ENCODE results near the gene TFF3.

TFF3 gene

GRCh38 chr21:42346441-42346840, 31.2 kb upstream of the TFF3 start:
- Histone ChIP-seq H4K20me1 (ENCODE audit: insufficient read depth, low read length, poor library complexity, severe bottlenecking) (no peaks in the 10 kb centered on the region), H3K4me1 (ENCODE audit: insufficient read depth, low read length, poor library complexity, severe bottlenecking) (no peaks in the 10 kb centered on the region), H2AFZ (ENCODE audit: low read length) (no peak overlapping the region), H3K9me2 (replicated peaks; ENCODE audit: low read depth, low read length) (no peaks in the 10 kb centered on the region), H3K79me2 (ENCODE audit: insufficient read depth, low read length) (no peaks in the 10 kb centered on the region), H3K4me2 (ENCODE audit: low read depth, low read length, poor library complexity, severe bottlenecking) (no peak overlapping the region), H3K9ac (ENCODE audit: low read depth, low read length, poor library complexity, severe bottlenecking) (no peak overlapping the region), H3K4me3 (ENCODE audit: low read length, poor library complexity, severe bottlenecking) (no peak overlapping the region), H3F3A (ENCODE audit: low read depth) (no peaks in the 10 kb centered on the region), H3K27me3 (ENCODE audit: insufficient read depth, low read length, poor library complexity, severe bottlenecking) (no peaks in the 10 kb centered on the region), H3K9me3 (ENCODE audit: insufficient read depth, low read depth, low read length) (no peaks in the 10 kb centered on the region), H3K36me3 (ENCODE audit: insufficient read depth, low read length) (no peaks in the 10 kb centered on the region)
- no peak for TF ChIP-seq CTCF (conservative IDR thresholded peaks at IDR 0.05; ENCODE audit: low read length)
- TF ChIP-seq EZH2phosphoT487 (IDR thresholded peaks at IDR 0.05; ENCODE audit: borderline replicate concordance) = no peak

GRCh38 chr21:42344631-42345030, 29.4 kb upstream of the TFF3 start:
- no peaks in the 10 kb centered on the region for H3K36me3 ChIP-seq (ENCODE audit: insufficient read depth, low read length)
- H3K9ac ChIP-seq (ENCODE audit: low read depth, low read length, poor library complexity, severe bottlenecking) = no peak overlapping the region
- H2AFZ ChIP-seq (ENCODE audit: low read length) = no peak overlapping the region
- no peaks in the 10 kb centered on the region for H4K20me1 ChIP-seq (ENCODE audit: insufficient read depth, low read length, poor library complexity, severe bottlenecking)
- peaks cover 7% of the 10 kb centered on the region for H3K4me1 ChIP-seq (ENCODE audit: insufficient read depth, low read length, poor library complexity, severe bottlenecking)
- H3K4me2 ChIP-seq (ENCODE audit: low read depth, low read length, poor library complexity, severe bottlenecking) = no peak overlapping the region
- H3K79me2 ChIP-seq (ENCODE audit: insufficient read depth, low read length) = no peaks in the 10 kb centered on the region
- no peaks in the 10 kb centered on the region for H3K9me3 ChIP-seq (ENCODE audit: insufficient read depth, low read depth, low read length)
- no peak for TF ChIP-seq CTCF (conservative IDR thresholded peaks at IDR 0.05; ENCODE audit: low read length)
- TF ChIP-seq EZH2phosphoT487 (IDR thresholded peaks at IDR 0.05; ENCODE audit: borderline replicate concordance) = no peak
- no peaks in the 10 kb centered on the region for H3K9me2 ChIP-seq (replicated peaks; ENCODE audit: low read depth, low read length)
- H3K4me3 ChIP-seq (ENCODE audit: low read length, poor library complexity, severe bottlenecking) = no peak overlapping the region
- H3F3A ChIP-seq (ENCODE audit: low read depth) = no peaks in the 10 kb centered on the region
- H3K27me3 ChIP-seq (ENCODE audit: insufficient read depth, low read length, poor library complexity, severe bottlenecking) = no peaks in the 10 kb centered on the region

- no peaks in the 10 kb centered on the region for H4K20me1 ChIP-seq (ENCODE audit: insufficient read depth, low read length, poor library complexity, severe bottlenecking)
- H3K27me3 ChIP-seq (ENCODE audit: insufficient read depth, low read length, poor library complexity, severe bottlenecking) = no peaks in the 10 kb centered on the region
- H3K79me2 ChIP-seq (ENCODE audit: insufficient read depth, low read length) = no peaks in the 10 kb centered on the region
- peaks cover 7% of the 10 kb centered on the region for H3K4me1 ChIP-seq (ENCODE audit: insufficient read depth, low read length, poor library complexity, severe bottlenecking)
- H3F3A ChIP-seq (ENCODE audit: low read depth) = no peaks in the 10 kb centered on the region
- no peak for TF ChIP-seq EZH2phosphoT487 (IDR thresholded peaks at IDR 0.05; ENCODE audit: borderline replicate concordance)
- TF ChIP-seq CTCF (conservative IDR thresholded peaks at IDR 0.05; ENCODE audit: low read length) = no peak
- H3K9ac ChIP-seq (ENCODE audit: low read depth, low read length, poor library complexity, severe bottlenecking) = no peak overlapping the region
- H2AFZ ChIP-seq (ENCODE audit: low read length) = no peak overlapping the region
- no peaks in the 10 kb centered on the region for H3K9me2 ChIP-seq (replicated peaks; ENCODE audit: low read depth, low read length)
- no peak overlapping the region for H3K4me3 ChIP-seq (ENCODE audit: low read length, poor library complexity, severe bottlenecking)
- H3K4me2 ChIP-seq (ENCODE audit: low read depth, low read length, poor library complexity, severe bottlenecking) = no peak overlapping the region
- no peaks in the 10 kb centered on the region for H3K9me3 ChIP-seq (ENCODE audit: insufficient read depth, low read depth, low read length)
- H3K36me3 ChIP-seq (ENCODE audit: insufficient read depth, low read length) = no peaks in the 10 kb centered on the region
Observed at GRCh38 chr21:42343963-42344510, 28.8 kb upstream of the TFF3 start.
